Measurements from ENCODE around the gene EPB41L1. TPM values are rescaled to one million over a fixed set of nuclear protein-coding genes. Genes with fewer than 3 reads are reported as not detected.

Gene EPB41L1
- total RNA-seq, 1 experiment from 2014 or later: 7.1 TPM

DNA sequence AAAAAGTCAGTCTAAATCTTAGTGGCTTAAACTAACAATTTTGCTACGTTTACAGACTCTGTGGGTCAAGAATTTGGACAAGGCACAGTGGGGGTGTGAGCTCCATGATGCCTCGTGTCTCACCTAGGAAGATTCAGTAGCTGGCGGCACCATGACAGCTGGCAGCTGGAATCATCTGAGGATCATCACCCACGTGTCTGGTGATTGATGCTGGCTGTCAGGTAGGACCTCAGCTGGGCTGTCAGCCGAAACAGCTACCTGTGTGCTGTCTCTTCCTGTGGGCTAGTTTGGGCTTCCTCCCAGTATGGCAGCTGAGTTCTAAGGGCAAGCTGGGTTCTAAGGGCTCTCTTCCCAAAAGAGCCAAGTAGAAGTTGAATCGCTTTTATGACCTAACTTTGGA, 125.2 kb downstream of the EPB41L1 start:
- CTCF ChIA-PET: no interaction called here
- no peaks in the 10 kb centered on the region for H3K4me1 ChIP-seq (ENCODE audit: insufficient read depth, low read length, poor library complexity, severe bottlenecking)
- no peak overlapping the region for H3K4me3 ChIP-seq (ENCODE audit: low read depth, low read length, poor library complexity, severe bottlenecking)
- H3K27ac ChIP-seq (ENCODE audit: low read depth, low read length, poor library complexity, severe bottlenecking): no peak overlapping the region
- no TSS peak for BruUV-seq (replicated peaks)
- DNase-seq (ENCODE audit: low spot score): no peak
- POLR2A ChIA-PET (ENCODE audit: low non-redundant PET): no interaction called here
- H3K36me3 ChIP-seq (ENCODE audit: insufficient read depth, low read length, poor library complexity, severe bottlenecking): no peaks in the 10 kb centered on the region
- H3K27me3 ChIP-seq (replicated peaks; ENCODE audit: insufficient read depth, low read depth, low read length, poor library complexity): no peaks in the 10 kb centered on the region
- TF ChIP-seq, protein P1, sequence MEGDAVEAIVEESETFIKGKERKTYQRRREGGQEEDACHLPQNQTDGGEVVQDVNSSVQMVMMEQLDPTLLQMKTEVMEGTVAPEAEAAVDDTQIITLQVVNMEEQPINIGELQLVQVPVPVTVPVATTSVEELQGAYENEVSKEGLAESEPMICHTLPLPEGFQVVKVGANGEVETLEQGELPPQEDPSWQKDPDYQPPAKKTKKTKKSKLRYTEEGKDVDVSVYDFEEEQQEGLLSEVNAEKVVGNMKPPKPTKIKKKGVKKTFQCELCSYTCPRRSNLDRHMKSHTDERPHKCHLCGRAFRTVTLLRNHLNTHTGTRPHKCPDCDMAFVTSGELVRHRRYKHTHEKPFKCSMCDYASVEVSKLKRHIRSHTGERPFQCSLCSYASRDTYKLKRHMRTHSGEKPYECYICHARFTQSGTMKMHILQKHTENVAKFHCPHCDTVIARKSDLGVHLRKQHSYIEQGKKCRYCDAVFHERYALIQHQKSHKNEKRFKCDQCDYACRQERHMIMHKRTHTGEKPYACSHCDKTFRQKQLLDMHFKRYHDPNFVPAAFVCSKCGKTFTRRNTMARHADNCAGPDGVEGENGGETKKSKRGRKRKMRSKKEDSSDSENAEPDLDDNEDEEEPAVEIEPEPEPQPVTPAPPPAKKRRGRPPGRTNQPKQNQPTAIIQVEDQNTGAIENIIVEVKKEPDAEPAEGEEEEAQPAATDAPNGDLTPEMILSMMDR (conservative IDR thresholded peaks at IDR 0.05; ENCODE audit: low read depth, low read length): no peak
- no peak for TF ChIP-seq EZH2 (IDR thresholded peaks at IDR 0.05; ENCODE audit: borderline replicate concordance, low read depth, low read length, poor library complexity, severe bottlenecking)
- H3K9me3 ChIP-seq (ENCODE audit: low read depth, low read length, poor library complexity, severe bottlenecking): no peaks in the 10 kb centered on the region
- intact Hi-C loops (cut with micrococcal nuclease; ENCODE audit: unreplicated experiment): no loop called here

DNA sequence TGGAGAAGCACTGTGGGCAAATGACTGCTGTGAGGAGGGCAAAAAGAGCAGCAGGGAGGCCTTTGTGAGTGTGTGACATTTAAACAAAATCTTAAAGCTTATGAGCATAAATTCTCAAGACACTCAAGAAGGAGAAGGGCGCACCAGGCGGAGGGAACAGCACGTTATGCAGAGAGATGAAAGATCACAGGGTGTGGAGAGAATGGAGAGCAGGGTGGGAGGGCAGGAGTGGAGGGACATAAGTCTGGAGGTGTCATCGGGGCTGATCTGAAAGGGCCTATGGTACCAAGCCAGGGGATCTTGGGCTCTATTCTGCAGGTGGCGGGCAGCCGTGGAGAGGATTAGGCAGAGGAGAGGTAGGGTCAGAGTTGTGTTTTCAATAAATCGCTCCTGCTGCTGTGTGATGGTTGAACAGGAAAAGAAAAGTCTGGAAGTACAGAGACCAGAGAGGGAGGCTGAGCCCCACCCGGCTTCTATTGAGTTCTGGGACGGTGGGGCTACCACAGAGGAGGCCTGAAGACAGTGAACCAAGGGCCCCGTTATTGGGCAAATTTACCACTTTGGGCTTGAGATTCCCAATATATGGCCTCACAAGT, 127.3 kb downstream of the EPB41L1 start:
- ChIA-PET CTCF (no interaction called here), POLR2A (ENCODE audit: low non-redundant PET) (no interaction called here)
- no peak overlapping the region for H3K27ac ChIP-seq (ENCODE audit: low read depth, low read length, poor library complexity, severe bottlenecking)
- H3K4me3 ChIP-seq (ENCODE audit: low read depth, low read length, poor library complexity, severe bottlenecking): no peak overlapping the region
- H3K36me3 ChIP-seq (ENCODE audit: insufficient read depth, low read length, poor library complexity, severe bottlenecking): no peaks in the 10 kb centered on the region
- H3K9me3 ChIP-seq (ENCODE audit: low read depth, low read length, poor library complexity, severe bottlenecking): no peaks in the 10 kb centered on the region
- TF ChIP-seq, protein P1 (conservative IDR thresholded peaks at IDR 0.05; ENCODE audit: low read depth, low read length): no peak
- TF ChIP-seq EZH2 (IDR thresholded peaks at IDR 0.05; ENCODE audit: borderline replicate concordance, low read depth, low read length, poor library complexity, severe bottlenecking): no peak
- no TSS peak for BruUV-seq (replicated peaks)
- H3K27me3 ChIP-seq (replicated peaks; ENCODE audit: insufficient read depth, low read depth, low read length, poor library complexity): no peaks in the 10 kb centered on the region
- no peak for DNase-seq (ENCODE audit: low spot score)
- intact Hi-C loops (cut with micrococcal nuclease; ENCODE audit: unreplicated experiment): no loop called here
- no peaks in the 10 kb centered on the region for H3K4me1 ChIP-seq (ENCODE audit: insufficient read depth, low read length, poor library complexity, severe bottlenecking)

Other genes with a start within 250 kb of the EPB41L1 start
- 84.5 and 95.2 TPM in 2 replicates for gene SCAND1, start 200.2 kb upstream of the EPB41L1 start, total RNA-seq (2021)
- gene CNBD2, start 186.2 kb upstream of the EPB41L1 start, total RNA-seq (2021): 3.1 and 4.5 TPM in 2 replicates
- 32.3 and 33.6 TPM in 2 replicates for gene AAR2, start 81.7 kb downstream of the EPB41L1 start, total RNA-seq (2021)
- gene DLGAP4, start 151.6 kb downstream of the EPB41L1 start, total RNA-seq (2021): 58.6 and 59.9 TPM in 2 replicates